Stimulated activated CD8-positive, alpha-beta memory T cell treated with anti-CD3 and anti-CD28 coated beads, Interleukin-4, amount 100 ng/mL, for 4 hours (primary cell): ENCODE measurements around the gene TTC28.
A peak's percentile ranks its signal among the peaks of the same experiment; 100 is the strongest.

Experiments used
- DNase-seq, 2 donors: peaks; one replicate each; pipeline ENCODE4 v3.0.0-alpha.2; 2020; ENCODE audit warnings: low read depth in 2 of 2, low spot score in 1 of 2

TTC28 gene

DNA sequence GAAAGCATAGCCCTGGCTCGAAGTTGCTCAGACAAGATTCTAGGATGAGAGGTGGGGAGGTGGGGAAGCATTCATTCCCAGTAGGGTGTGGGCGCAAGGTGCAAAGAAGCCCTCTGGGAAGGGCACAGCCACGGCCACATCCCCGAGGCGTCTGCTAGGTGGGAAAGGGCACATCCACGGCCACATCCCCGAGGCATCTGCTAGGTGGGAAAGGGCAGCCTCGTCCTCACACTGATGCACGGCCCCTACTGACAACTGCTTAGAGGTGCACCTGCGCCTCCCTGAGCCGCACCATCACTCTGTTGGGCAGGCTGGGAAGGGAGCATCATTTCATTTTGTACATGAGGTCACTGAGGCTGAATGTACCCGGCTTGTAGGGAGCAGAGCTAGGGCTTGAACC is 666.0 kb downstream of the TTC28 start:
- DNase-seq = no peak

GRCh38 chr22:28012832-28013460 is 666.7 kb downstream of the TTC28 start:
- DNase-seq = no peak

- DNase-seq = peak; percentile 46 to 59
Measured at GRCh38 chr22:28009272-28009827, 670.3 kb downstream of the TTC28 start.

GRCh38 chr22:28008649-28009048 is 671.0 kb downstream of the TTC28 start:
- DNase-seq = no peak

DNA sequence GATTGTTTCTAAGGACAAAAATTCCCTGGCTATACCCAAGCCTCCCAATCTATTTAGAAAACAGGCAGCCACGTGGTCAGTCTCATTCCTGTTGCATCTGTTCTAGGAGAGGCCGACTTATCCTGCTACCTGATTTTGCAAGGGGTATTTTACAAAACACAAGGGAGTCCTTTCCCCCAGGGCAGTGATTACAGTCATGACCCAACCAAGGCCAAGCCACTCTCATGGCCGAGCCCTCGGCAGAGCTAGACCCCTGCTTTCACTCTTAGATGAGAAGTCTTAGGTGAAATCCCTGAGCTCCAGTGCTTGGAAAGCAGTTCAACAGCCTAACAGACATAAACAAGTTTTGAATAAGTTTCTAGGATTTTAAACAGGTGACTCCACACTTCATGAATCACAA is 671.6 kb downstream of the TTC28 start:
- no peak for DNase-seq

- DNase-seq = no peak
Measured at GRCh38 chr22:28006271-28006670, 673.4 kb downstream of the TTC28 start.

- DNase-seq = no peak
Measured at GRCh38 chr22:28005513-28005912, 674.1 kb downstream of the TTC28 start.

DNA sequence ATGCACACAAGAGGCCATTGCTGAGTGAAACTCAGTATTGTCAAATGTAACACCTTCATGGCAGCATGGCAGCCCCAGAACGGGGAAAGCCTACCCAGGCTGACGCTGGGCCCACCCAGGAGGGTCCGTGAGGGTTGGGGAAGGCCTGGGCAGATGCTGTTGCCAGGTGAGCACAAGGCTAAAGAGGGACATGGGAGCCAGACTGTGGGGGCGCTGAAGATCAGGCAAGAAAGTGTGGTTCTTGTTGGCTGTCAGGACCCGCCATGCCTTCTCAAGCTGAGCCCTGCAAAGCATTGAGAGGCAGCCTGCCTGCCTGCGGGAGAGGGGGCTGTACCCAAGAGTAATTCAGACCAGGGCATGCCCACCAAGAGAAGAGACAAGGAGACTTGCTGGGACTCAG is 675.6 kb downstream of the TTC28 start:
- DNase-seq = no peak

DNA sequence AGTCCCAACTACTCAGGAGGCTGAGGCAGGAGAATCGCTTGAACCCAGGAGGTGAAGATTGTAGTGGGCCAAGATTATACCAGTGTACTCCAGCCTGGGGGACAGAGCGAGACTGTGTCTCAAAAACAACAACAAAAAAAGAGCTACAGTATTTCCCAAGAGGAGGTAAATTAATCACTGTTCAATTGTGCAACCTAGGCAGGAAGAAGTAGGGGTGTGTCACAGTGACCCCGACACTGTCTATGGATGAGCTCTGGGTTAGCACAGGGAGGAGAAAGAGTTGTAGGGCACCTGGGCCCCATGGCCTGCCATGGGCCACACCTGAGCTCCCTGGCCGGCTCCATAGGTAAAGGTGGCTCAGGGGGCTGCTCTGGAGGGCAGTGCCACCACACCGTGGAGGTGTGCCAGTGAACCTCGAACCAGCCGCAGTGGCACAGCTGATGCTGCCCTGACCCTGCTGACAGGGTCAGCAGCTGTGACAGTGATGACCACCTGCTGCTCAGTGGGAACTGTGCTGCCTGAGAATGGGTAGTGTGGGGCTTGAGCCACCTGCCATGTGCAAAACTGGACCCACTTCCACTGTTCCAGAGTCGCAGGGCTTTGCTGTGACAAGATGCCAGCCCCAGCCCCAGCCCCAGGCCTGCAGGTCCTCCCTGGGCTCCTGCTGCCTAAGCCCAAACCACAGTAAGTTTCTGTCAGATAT is 676.6 kb downstream of the TTC28 start:
- DNase-seq = no peak

- no peak for DNase-seq
Measured at GRCh38 chr22:28002181-28002700, 677.4 kb downstream of the TTC28 start.

GRCh38 chr22:28001171-28001835 is 678.3 kb downstream of the TTC28 start:
- no peak for DNase-seq

DNA sequence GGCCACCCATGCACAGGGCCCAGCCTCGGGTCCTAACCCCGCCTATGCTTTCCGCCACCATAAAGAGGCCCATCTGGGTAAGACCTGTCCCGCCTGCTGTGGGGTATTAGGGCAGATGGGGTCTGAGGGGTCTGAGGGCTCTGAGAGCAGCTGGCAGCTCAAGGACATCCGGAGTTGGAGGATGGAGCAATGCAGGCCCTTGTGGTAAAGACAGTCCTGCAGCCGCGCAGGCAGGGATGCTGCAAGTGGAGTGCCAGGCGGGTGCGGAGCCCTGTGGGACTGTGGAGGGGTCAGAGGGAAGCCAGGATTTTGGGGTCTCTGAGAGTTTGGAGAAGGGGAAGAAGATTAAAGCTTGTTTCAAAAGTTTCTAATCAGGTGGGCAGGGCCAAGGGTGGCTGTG is 679.3 kb downstream of the TTC28 start:
- no peak for DNase-seq

DNA sequence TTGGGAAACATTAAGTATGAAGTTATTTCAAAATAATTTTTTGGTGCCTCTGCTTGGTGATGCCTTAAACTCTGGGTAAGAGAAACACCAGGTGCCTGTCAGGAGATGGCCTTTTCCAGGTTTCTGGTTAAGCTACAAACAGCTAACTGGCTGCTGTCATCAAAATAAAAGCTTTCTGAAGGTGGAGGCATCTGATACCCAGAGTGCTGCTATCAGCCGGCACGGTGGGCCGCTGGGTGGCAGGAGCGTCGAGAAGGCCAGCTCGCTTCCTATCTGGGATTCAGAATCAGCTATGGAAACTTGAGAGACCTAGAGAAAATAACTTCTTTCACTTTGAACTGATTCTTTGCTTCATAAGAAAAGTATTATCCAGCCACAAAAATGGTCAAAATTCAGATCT is 679.8 kb downstream of the TTC28 start:
- no peak for DNase-seq

DNA sequence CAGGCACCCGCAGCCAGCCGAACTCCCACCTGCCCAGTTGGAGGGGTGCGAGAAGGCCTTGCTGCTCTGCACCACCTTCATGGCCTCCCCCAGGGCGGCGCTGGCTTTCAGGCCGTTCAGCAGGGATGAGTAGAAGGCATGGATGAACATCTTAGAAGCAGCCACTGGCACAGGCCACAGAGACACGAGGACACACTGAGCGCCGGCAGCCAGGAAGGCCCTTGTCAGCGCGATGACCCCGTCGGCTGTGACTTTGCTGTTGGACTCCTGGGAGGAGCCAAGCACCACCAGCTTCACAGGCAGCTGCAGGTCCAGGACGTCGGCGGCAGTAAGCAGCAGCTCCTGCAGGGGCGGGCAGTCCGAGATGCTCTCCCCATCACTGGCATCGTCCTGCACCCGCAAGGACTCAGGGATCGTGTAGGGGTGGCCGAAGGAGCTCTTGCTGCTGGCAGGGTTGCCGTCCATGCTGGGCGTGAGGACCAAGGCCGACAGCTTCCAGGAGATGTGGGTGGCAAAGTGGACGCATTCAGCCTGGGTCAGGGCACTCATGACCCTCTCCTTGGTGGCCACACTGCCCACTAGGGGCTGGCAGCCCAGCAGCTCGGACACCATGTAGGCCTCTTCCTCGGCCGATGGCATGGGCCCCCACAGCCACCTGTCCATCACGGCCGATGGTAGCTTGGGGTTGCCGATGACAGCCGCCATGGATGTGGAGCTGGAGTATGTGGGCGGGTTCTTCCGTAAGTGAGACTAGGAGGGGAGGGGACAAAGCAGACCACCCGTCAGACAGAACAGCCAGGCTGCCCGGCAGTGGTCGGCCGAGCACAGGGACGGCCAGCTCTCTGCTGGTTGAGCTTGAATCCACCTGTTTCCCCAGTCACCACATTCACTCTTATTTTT is 680.9 kb downstream of the TTC28 start:
- DNase-seq = no peak

GRCh38 chr22:27997538-27997937 is 682.1 kb downstream of the TTC28 start:
- no peak for DNase-seq

- no peak for DNase-seq
Measured at GRCh38 chr22:27996981-27997380, 682.7 kb downstream of the TTC28 start.

DNA sequence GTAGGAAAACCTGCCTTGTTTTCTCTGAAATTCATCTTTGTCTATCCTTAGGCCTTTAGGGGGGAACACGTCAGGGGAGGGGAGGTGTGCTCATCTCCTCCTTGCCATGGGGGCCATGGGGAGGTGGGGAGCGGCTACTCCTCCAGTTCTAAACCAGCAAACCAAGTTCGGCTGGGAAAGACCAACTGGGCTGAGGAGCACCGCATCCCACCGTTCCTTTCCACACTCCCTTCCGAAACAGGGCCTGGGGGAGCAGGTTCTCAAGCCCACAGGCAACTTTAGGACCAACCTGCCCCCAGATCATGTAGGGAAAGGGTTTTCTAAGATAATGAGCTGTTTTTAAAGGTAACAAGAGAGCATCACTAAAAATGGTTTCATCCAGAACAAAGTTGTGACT is 683.1 kb downstream of the TTC28 start:
- DNase-seq = no peak

- no peak for DNase-seq
Measured at GRCh38 chr22:27995801-27996528, 683.7 kb downstream of the TTC28 start.

DNA sequence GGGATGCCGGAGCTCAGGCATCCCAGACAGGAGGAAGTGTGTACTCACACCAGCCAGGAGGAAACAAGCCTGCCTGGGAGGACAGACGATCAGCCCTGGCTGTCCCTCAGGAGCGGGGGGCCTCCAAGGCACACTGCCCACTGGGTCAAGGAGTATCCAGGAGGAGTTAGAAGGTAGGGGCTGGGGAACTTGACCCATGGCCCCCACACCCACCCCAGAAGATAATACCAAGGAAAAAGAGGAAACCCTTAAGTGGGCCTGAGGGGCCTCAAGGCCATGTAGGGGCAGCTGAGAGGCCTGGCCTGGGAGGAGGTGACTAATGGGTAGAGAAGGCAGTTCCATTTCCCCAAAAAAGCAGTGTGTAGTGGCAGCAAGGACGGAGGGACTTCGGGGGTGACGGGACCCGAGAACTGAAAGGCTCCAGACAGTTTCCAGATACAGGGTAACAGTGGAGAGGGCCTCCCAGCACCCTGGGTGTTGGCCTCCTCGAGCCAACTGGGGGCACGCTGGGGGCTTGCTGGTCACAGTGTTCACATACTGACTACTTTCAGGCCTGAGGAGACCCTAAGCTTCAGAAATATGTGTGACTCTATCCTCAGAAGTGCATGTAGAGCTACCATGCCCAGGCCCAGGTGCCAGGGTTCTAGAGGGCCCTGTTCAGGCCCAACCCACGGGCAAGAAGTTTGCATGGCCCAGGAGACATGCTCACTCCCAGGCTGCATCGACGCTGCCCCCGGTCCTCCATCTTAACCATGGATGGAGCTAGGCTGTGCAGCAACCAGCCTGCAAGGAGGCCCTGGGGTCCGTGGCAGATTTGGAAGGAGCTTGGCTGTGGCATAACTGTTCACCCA is 684.9 kb downstream of the TTC28 start:
- DNase-seq = no peak
